Spleen (tissue), 11 donors: ENCODE measurements around the gene TYW1B. TPM values are rescaled to one million over a fixed set of nuclear protein-coding genes. Genes with fewer than 3 reads are reported as not detected.
"Not testable (repeated sequence)": the region's sequence is repeated elsewhere in the genome, so short reads cannot be mapped to it uniquely, and the experiment has no call there.

Source experiments
- DNase-seq: peaks from one replicate; pipeline ENCODE4 v3.0.0-alpha.2; 2020
- H3K27ac ChIP-seq, 8 donors: fragments of 200-600 bp; sonication (generic) in 7 of 8; 1 replicate in 4 of 8; 2 replicates in 4 of 8; pipeline versions ENCODE4 v1.5.0 to v1.8.0; 2016 to 2021; ENCODE audit warnings: inconsistent platforms in 4 of 8, mild to moderate bottlenecking in 4 of 8, moderate library complexity in 1 of 8
- H3K27me3 ChIP-seq, 7 donors: fragments of 200-600 bp; sonication (generic) in 6 of 7; replicated peaks in 1 of 7; 1 replicate in 4 of 7; 2 replicates in 3 of 7; pipeline versions ENCODE4 v1.5.0 to v1.8.0; 2016 to 2021; ENCODE audit warnings: inconsistent platforms in 3 of 7, mild to moderate bottlenecking in 1 of 7
- H3K36me3 ChIP-seq, 6 donors: fragments of 200-600 bp; sonication (generic) in 5 of 6; 1 replicate in 4 of 6; 2 replicates in 2 of 6; pipeline versions ENCODE4 v1.5.0 to v1.8.0; 2016 to 2021; ENCODE audit warnings: inconsistent platforms in 2 of 6
- H3K4me1 ChIP-seq, 6 donors: fragments of 200-600 bp; sonication (generic) in 5 of 6; 1 replicate in 3 of 6; 2 replicates in 3 of 6; pipeline versions ENCODE4 v1.5.0 to v1.8.0; 2016 to 2021; ENCODE audit warnings: inconsistent platforms in 3 of 6
- H3K4me3 ChIP-seq, 8 donors: fragments of 200-600 bp; sonication (generic) in 7 of 8; 1 replicate in 4 of 8; 2 replicates in 4 of 8; pipeline versions ENCODE4 v1.5.0 to v1.8.0; 2016 to 2021; ENCODE audit warnings: inconsistent platforms in 4 of 8, mild to moderate bottlenecking in 4 of 8, moderate library complexity in 2 of 8
- H3K9me3 ChIP-seq, 8 donors: fragments of 200-600 bp; sonication (generic) in 7 of 8; 1 replicate in 4 of 8; 2 replicates in 4 of 8; pipeline versions ENCODE4 v1.5.0 to v1.8.0; 2016 to 2021; ENCODE audit warnings: inconsistent platforms in 4 of 8
- WGBS, 5 donors: extraction: QIAGEN DNeasy Blood & Tissue Kit in 3 of 5; methylation state at CpG; one replicate each; pipeline versions ENCODE4 v1.1.5 to v1.1.7; 2013 to 2018; 5-methylcytosine and 5-hydroxymethylcytosine counted together
- intact Hi-C: fragments of 100-400 bp; cut with DNase I; formaldehyde crosslinking; loops from one replicate; pipeline ENCODE4 v1.15.0; 2023; ENCODE audit warnings: low total_unique reads
- polyA plus RNA-seq, 3 donors: library from polyadenylated mRNA; stranded (reverse); fragments of 200-250 nt; gene quantifications; one replicate each; pipeline ENCODE4 v1.2.1, GENCODE V29; 2013
- total RNA-seq, 7 donors: library from RNA; depleted of rRNA in 3 of 7; stranded (reverse); fragments of >200 nt in 3 of 7; fragmentation: NEBNext Ultra II Directional in 4 of 7; extraction: Animal tissue kit (Norgen Biotek cat#: 25700) in 4 of 7; gene quantifications; one replicate each; pipeline versions ENCODE4 v1.1.0 to v1.2.1, GENCODE V29; 2016 to 2021
- donor health status: healthy with polysubstance abuse.
- donor health status: DM: no; HTN: no; CAD: no; lungs with moderate emphysema.
- donor health status: DM: no; HTN: no; CAD: no.
- donor health status: Bipolar disorder and iron deficiency.
- donor health status: healthy.
- donor health status: DM: no; HTN: no; CAD: no.
- donor health status: DM: yes; HTN: yes; CAD: no.

Gene TYW1B
- total and polyA plus RNA-seq, 10 donors, result 1.2 to 8.3 (median 4.1) TPM

- H3K36me3 ChIP-seq, DNase-seq, intact Hi-C loops, H3K4me1 ChIP-seq, H3K9me3 ChIP-seq, H3K4me3 ChIP-seq, H3K27me3 ChIP-seq, H3K27ac ChIP-seq: not testable (repeated sequence)
- WGBS, 5 donors, result 79 to 100% (median 86%) methylated on average over 1 of the region's 1 CpG
These were observed 184.3 kb downstream of the TYW1B start for GRCh38 chr7:72643708-72644107.

- H3K4me1 ChIP-seq, H3K27ac ChIP-seq, intact Hi-C loops, H3K9me3 ChIP-seq, H3K27me3 ChIP-seq, H3K36me3 ChIP-seq, H3K4me3 ChIP-seq, DNase-seq: not testable (repeated sequence)
- 89 to 94% (median 91%) methylated on average over 5 of the region's 5 CpGs for WGBS, 5 donors
These were observed 186.3 kb downstream of the TYW1B start for GRCh38 chr7:72641485-72642248.

- H3K27ac ChIP-seq, H3K27me3 ChIP-seq, H3K36me3 ChIP-seq, H3K4me1 ChIP-seq, H3K4me3 ChIP-seq, DNase-seq, H3K9me3 ChIP-seq, intact Hi-C loops: not testable (repeated sequence)
- WGBS, 5 donors, result 90 to 93% (median 92%) methylated on average over 2 of the region's 2 CpGs
These were observed 187.3 kb downstream of the TYW1B start for GRCh38 chr7:72640740-72641139.

DNA sequence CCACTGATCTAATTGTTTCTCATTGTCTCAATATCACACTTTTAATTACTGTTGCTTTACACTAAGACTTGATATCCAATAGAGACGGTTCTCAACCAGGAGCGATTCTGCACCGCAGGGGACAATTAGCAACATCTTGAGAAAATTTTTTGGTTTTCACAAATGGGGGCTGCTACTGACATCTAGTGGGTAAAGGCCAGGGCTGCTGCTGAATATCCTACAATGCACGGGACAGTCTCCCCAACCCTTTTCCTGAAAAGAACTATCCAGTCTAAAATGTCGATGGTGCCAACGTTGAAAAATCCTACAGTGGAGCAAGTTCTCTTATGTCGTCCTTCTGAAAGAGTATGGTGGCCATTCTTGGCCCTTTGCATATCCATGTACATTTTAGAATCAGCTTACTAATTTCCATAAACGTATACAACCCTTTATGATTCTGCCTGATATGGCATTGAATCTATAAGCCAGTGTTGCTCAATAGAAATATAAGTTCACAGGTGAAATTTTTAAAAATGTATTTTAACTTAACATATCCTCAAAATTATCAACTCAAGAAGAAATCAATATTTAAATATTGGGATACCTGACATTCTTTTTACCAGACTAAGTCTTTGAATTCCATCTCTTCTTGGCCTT is 192.6 kb downstream of the TYW1B start:
- H3K9me3 ChIP-seq, H3K27me3 ChIP-seq, H3K27ac ChIP-seq, H3K36me3 ChIP-seq, H3K4me1 ChIP-seq, DNase-seq, H3K4me3 ChIP-seq, intact Hi-C loops: not testable (repeated sequence)
- WGBS, 5 donors, result 25 to 37% (median 32%) methylated on average over 8 of the region's 8 CpGs

DNA sequence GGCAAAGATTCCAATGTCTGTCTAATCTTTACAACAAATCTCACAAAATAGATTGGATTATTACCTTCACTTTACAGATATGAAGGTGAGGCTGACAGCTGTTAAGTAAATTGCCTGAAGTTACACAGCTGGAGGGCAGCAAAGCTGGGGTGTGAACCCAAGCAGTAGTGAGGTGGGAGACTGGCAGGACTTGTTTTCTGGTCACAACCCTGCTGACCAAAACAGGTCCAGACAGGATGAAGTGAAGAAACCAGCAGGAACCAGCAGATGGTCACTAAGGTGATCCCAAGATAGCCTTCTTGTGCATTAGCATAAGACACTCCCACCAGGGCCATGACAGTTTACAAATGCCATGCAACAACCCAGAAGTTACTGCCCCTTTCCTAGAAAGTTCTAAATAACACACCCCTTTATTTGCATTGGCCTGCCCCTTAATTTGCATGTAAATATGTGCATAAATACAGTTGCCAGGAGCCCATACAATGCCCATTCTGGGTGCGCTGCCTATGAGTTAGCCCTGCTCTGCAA is 195.2 kb downstream of the TYW1B start:
- H3K27me3 ChIP-seq, DNase-seq, H3K4me1 ChIP-seq, H3K36me3 ChIP-seq, intact Hi-C loops, H3K27ac ChIP-seq, H3K4me3 ChIP-seq, H3K9me3 ChIP-seq: not testable (repeated sequence)
- 88 to 100% (median 100%) methylated on average over 1 of the region's 1 CpG for WGBS, 5 donors

- H3K27ac ChIP-seq, intact Hi-C loops, H3K4me1 ChIP-seq, H3K4me3 ChIP-seq, H3K9me3 ChIP-seq, H3K27me3 ChIP-seq, DNase-seq: not testable (repeated sequence)
- H3K36me3 ChIP-seq, result peaks cover 0 to 15% (median 0%) of the 10 kb centered on the region in 6 donors
- 93 to 100% (median 97%) methylated on average over 1 of the region's 3 CpGs for WGBS, 5 donors
These were observed 199.6 kb downstream of the TYW1B start for GRCh38 chr7:72628375-72628774.

- 87 to 92% (median 90%) methylated on average over 6 to 7 of the region's 7 CpGs for WGBS, 5 donors
- H3K4me1 ChIP-seq, H3K27ac ChIP-seq, H3K9me3 ChIP-seq, DNase-seq, intact Hi-C loops, H3K27me3 ChIP-seq, H3K4me3 ChIP-seq: not testable (repeated sequence)
- H3K36me3 ChIP-seq, result peaks cover 0 to 15% (median 0%) of the 10 kb centered on the region in 6 donors
These were observed 201.5 kb downstream of the TYW1B start for GRCh38 chr7:72626428-72627011.

- WGBS, 5 donors, result 53 to 83% (median 67%) methylated on average over 2 to 3 of the region's 4 CpGs
- DNase-seq, H3K27ac ChIP-seq, H3K27me3 ChIP-seq, H3K9me3 ChIP-seq, H3K4me3 ChIP-seq, intact Hi-C loops, H3K4me1 ChIP-seq: not testable (repeated sequence)
- H3K36me3 ChIP-seq, result peaks cover 0 to 15% (median 0%) of the 10 kb centered on the region in 6 donors
These were observed 202.1 kb downstream of the TYW1B start for GRCh38 chr7:72625721-72626423.
